ENCODE data around the gene ENAH. TPM values are rescaled to one million over a fixed set of nuclear protein-coding genes. Genes with fewer than 3 reads are reported as not detected.

The ENAH gene
- polyA plus RNA-seq, 1 donor: 121 TPM

Other genes with a start within 250 kb of the ENAH start
- gene LBR, start 225.1 kb downstream of the ENAH start, polyA plus RNA-seq (ENCODE audit: insufficient read length): 117 TPM
- 469 TPM for gene SRP9, start 124.7 kb upstream of the ENAH start, polyA plus RNA-seq (ENCODE audit: insufficient read length)
- 59.0 TPM for gene EPHX1, start 157.0 kb upstream of the ENAH start, polyA plus RNA-seq (ENCODE audit: insufficient read length)
- 82.2 TPM for gene TMEM63A, start 229.3 kb upstream of the ENAH start, polyA plus RNA-seq (ENCODE audit: insufficient read length)
- 3.6 TPM for gene LEFTY1, start 236.0 kb upstream of the ENAH start, polyA plus RNA-seq (ENCODE audit: insufficient read length)

All from left kidney (tissue), 1 donor.